Skeletal muscle tissue (tissue), 4 donors: Measurements from ENCODE around the gene GTF2IRD1. TPM values are rescaled to one million over a fixed set of nuclear protein-coding genes. Genes with fewer than 3 reads are reported as not detected.
"Not testable (repeated sequence)": the region's sequence is repeated elsewhere in the genome, so short reads cannot be mapped to it uniquely, and the experiment has no call there.

ENCODE experiments used
- H3K27ac ChIP-seq: one replicate; pipeline ENCODE4 v1.7.0; 2013; ENCODE audit warnings: mild to moderate bottlenecking, low read depth, low read length, inconsistent platforms
- H3K27me3 ChIP-seq, 3 donors: one replicate each; pipeline ENCODE4 v1.7.0; 2013; ENCODE audit warnings: low read length in 3 of 3; ENCODE audit not compliant: control insufficient read depth in 3 of 3, insufficient read depth in 3 of 3
- H3K36me3 ChIP-seq, 3 donors: one replicate each; pipeline ENCODE4 v1.7.0; 2013; ENCODE audit warnings: low read length in 3 of 3; ENCODE audit not compliant: control insufficient read depth in 3 of 3, insufficient read depth in 3 of 3
- H3K4me1 ChIP-seq, 3 donors: one replicate each; pipeline ENCODE4 v1.7.0; 2013; ENCODE audit warnings: low read length in 3 of 3, mild to moderate bottlenecking in 3 of 3; ENCODE audit not compliant: control insufficient read depth in 3 of 3, insufficient read depth in 3 of 3
- H3K4me3 ChIP-seq, 3 donors: one replicate each; pipeline ENCODE4 v1.7.0; 2013; ENCODE audit warnings: low read length in 3 of 3
- H3K9ac ChIP-seq, 3 donors: one replicate each; pipeline ENCODE4 v1.7.0; 2013; ENCODE audit warnings: low read length in 3 of 3, mild to moderate bottlenecking in 3 of 3, moderate library complexity in 2 of 3, low read depth in 1 of 3
- H3K9me3 ChIP-seq, 3 donors: one replicate each; pipeline ENCODE4 v1.7.0; 2013; ENCODE audit warnings: low read length in 3 of 3; ENCODE audit not compliant: control insufficient read depth in 3 of 3
- total RNA-seq: library from RNA; depleted of rRNA; stranded (reverse); fragments of >200 nt; gene quantifications from one replicate; pipeline ENCODE4 v1.2.3, GENCODE V29; 2014
- donor health status: Osteomylitis.

The GTF2IRD1 gene
- total RNA-seq, 1 donor from 2014 or later: 16.2 TPM

DNA sequence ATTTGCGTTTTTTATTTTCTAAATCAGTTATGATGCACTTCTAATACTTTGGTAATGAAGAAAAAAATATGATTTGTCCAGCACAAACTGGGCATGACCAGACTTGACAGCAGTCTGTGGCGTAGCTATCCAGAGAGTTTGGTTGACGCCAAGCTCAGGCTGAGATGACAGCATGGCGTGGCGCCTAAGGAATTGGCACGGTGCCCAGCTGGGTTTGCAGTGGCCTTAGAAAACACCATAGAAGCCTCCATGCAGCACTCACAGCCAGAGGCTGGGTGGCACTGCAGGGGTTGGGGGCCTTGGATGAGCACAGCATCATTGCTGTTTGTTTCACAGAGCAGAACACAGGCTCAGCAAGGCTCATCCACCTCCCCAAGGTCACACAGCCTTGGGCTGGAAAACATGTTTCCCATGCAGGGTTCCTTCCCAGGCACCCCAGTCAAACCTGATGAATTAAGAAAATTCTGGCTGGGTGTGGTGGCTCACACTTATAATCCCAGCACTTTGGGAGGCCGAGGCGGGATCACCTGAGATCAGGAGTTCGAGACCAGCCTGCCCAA is 88.9 kb downstream of the GTF2IRD1 start:
- no peaks in the 10 kb centered on the region for H3K27me3 ChIP-seq
- H3K4me1 ChIP-seq: peaks cover 4 to 10% (median 9%) of the 10 kb centered on the region in 3 donors
- peaks cover 37 to 46% (median 38%) of the 10 kb centered on the region in 3 donors for H3K36me3 ChIP-seq
- H3K27ac ChIP-seq: peak overlapping the region; percentile 7
- H3K4me3 ChIP-seq: no peak overlapping the region
- H3K9ac ChIP-seq: no peak overlapping the region
- H3K9me3 ChIP-seq: no peaks in the 10 kb centered on the region

GRCh38 chr7:74544706-74545469 is 91.2 kb downstream of the GTF2IRD1 start:
- H3K9ac ChIP-seq: no peak overlapping the region
- H3K4me3 ChIP-seq: no peak overlapping the region
- H3K27me3 ChIP-seq: no peaks in the 10 kb centered on the region
- H3K4me1 ChIP-seq: peaks cover 4 to 10% (median 9%) of the 10 kb centered on the region in 3 donors
- no peak overlapping the region for H3K27ac ChIP-seq
- H3K9me3 ChIP-seq: no peaks in the 10 kb centered on the region
- peaks cover 29 to 37% (median 32%) of the 10 kb centered on the region in 3 donors for H3K36me3 ChIP-seq

- H3K27me3 ChIP-seq: no peaks in the 10 kb centered on the region
- no peak overlapping the region for H3K27ac ChIP-seq
- H3K36me3 ChIP-seq: peaks cover 26 to 36% (median 30%) of the 10 kb centered on the region in 3 donors
Observed at GRCh38 chr7:74545921-74546320, 92.2 kb downstream of the GTF2IRD1 start.

GRCh38 chr7:74553596-74554012 is 99.9 kb downstream of the GTF2IRD1 start:
- Histone ChIP-seq H3K27ac (peak overlapping the region; percentile 78), H3K36me3 (peaks cover 9 to 17% (median 14%) of the 10 kb centered on the region in 3 donors), H3K4me1 (peaks cover 7 to 21% (median 16%) of the 10 kb centered on the region in 3 donors), H3K4me3 (peak overlapping the region in 1 of 3 donors; percentile 23), H3K9ac (peak overlapping the region; percentile 6 to 78 (median 57))
- not testable (repeated sequence) for H3K9me3 ChIP-seq, H3K27me3 ChIP-seq

More at GRCh38 chr7:74545921-74546320, 92.2 kb downstream of the GTF2IRD1 start:
- H3K4me3 ChIP-seq: no peak overlapping the region
- no peak overlapping the region for H3K9ac ChIP-seq
- H3K9me3 ChIP-seq: no peaks in the 10 kb centered on the region
- peaks cover 4 to 10% (median 9%) of the 10 kb centered on the region in 3 donors for H3K4me1 ChIP-seq

DNA sequence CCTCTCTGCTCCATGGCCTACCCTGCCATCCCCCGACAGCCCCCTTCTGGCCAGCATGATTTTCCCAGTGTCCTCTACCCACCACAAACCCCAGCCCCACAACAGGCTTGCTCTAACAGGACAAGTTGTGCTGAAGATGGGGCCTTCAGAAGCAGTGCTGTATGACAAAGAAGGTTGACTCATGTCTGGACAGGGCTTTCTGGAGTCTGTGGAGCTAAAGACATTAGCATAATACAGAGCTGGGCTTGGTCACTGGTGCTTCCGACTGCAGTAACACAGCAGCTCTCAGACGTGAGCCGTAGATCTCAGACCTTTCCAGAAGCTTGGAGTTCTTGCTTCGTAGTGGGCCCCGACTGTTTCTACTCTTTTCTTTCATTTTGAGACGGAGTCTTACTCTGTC is 100.5 kb downstream of the GTF2IRD1 start:
- Histone ChIP-seq H3K9ac (peak overlapping the region; percentile 6 to 78 (median 57)), H3K27me3 (no peaks in the 10 kb centered on the region), H3K4me1 (peaks cover 7 to 21% (median 16%) of the 10 kb centered on the region in 3 donors), H3K9me3 (no peaks in the 10 kb centered on the region), H3K36me3 (peaks cover 14 to 22% (median 19%) of the 10 kb centered on the region in 3 donors), H3K27ac (peak overlapping the region; percentile 78), H3K4me3 (peak overlapping the region in 1 of 3 donors; percentile 23)

DNA sequence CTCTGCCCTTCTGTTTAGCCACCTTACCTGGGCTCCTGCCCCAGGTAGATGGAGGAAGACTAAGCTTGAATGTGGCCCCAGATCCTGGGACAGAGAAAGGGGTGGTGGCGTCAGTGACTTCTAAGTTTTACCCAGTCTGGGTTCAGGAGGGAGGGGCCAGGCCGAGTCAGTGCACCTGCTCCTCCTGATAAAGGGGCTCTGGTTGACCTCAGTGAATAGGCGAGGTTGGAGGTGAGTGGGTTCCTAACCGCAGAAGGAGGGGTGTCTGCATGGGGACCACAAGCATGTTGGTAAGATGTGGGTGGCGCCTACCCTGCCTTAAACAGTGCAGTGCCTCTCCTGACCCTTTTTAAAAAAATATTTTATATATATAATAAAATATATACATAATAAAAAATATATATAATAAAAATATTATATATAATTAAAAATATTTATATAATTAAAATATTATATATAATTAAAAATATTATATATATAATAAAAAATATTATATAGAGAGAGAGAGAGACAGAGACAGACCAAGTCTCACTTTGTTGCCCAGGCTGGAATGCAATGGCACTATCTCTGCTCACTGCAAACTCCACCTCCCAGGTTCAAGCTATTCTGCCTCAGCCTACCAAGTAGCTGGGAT is 106.5 kb downstream of the GTF2IRD1 start:
- Histone ChIP-seq H3K9me3 (no peaks in the 10 kb centered on the region), H3K4me1 (peaks cover 2 to 8% (median 7%) of the 10 kb centered on the region in 3 donors), H3K27ac (no peak overlapping the region), H3K36me3 (peaks cover 18 to 25% (median 20%) of the 10 kb centered on the region in 3 donors), H3K27me3 (no peaks in the 10 kb centered on the region), H3K4me3 (no peak overlapping the region), H3K9ac (no peak overlapping the region)

- peak overlapping the region; percentile 51 for H3K27ac ChIP-seq
- H3K4me3 ChIP-seq: no peak overlapping the region
- H3K4me1 ChIP-seq: peaks cover 2 to 8% (median 7%) of the 10 kb centered on the region in 3 donors
- H3K9me3 ChIP-seq: no peaks in the 10 kb centered on the region
- no peak overlapping the region for H3K9ac ChIP-seq
- peaks cover 17 to 22% (median 20%) of the 10 kb centered on the region in 3 donors for H3K36me3 ChIP-seq
- H3K27me3 ChIP-seq: no peaks in the 10 kb centered on the region
Observed at GRCh38 chr7:74561898-74562613, 108.3 kb downstream of the GTF2IRD1 start.

DNA sequence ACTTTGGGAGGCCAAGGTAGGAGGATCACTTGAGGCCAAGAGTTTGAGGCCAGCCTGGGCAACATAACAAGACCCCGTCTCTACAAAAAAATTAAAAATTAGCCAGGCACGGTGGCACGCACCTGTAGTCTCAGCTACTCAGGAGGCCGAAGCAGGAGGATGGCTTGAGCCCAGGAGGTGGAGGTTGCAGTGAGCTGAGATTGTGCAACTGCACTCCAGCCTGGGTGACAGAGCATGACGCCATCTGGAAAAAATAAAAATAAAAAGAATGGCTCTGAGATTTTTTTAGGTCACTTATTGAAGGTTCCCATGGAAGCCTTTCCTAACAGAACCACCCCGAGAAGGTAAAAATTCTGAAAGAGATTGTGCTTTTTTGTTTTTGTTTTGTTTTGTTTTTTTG is 109.9 kb downstream of the GTF2IRD1 start:
- not testable (repeated sequence) for H3K27me3 ChIP-seq, H3K4me3 ChIP-seq, H3K4me1 ChIP-seq, H3K27ac ChIP-seq, H3K9me3 ChIP-seq, H3K9ac ChIP-seq
- H3K36me3 ChIP-seq: peaks cover 9 to 14% (median 11%) of the 10 kb centered on the region in 3 donors

- Histone ChIP-seq H3K4me3 (no peak overlapping the region), H3K27me3 (no peaks in the 10 kb centered on the region), H3K36me3 (peaks cover 0 to 4% (median 0%) of the 10 kb centered on the region in 3 donors), H3K27ac (no peak overlapping the region), H3K4me1 (peaks cover 0 to 3% (median 2%) of the 10 kb centered on the region in 3 donors), H3K9me3 (no peaks in the 10 kb centered on the region), H3K9ac (no peak overlapping the region)
Observed at GRCh38 chr7:74567318-74567668, 113.6 kb downstream of the GTF2IRD1 start.
